ENCODE measurements around the gene CKAP2L. TPM values are rescaled to one million over a fixed set of nuclear protein-coding genes. Genes with fewer than 3 reads are reported as not detected.

CKAP2L gene
- total RNA-seq, 1 donor from 2014 or later, result 1.2 TPM

- TF ChIP-seq, protein P1, sequence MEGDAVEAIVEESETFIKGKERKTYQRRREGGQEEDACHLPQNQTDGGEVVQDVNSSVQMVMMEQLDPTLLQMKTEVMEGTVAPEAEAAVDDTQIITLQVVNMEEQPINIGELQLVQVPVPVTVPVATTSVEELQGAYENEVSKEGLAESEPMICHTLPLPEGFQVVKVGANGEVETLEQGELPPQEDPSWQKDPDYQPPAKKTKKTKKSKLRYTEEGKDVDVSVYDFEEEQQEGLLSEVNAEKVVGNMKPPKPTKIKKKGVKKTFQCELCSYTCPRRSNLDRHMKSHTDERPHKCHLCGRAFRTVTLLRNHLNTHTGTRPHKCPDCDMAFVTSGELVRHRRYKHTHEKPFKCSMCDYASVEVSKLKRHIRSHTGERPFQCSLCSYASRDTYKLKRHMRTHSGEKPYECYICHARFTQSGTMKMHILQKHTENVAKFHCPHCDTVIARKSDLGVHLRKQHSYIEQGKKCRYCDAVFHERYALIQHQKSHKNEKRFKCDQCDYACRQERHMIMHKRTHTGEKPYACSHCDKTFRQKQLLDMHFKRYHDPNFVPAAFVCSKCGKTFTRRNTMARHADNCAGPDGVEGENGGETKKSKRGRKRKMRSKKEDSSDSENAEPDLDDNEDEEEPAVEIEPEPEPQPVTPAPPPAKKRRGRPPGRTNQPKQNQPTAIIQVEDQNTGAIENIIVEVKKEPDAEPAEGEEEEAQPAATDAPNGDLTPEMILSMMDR (IDR thresholded peaks at IDR 0.05), result no peak
- peaks cover 20% of the 10 kb centered on the region for H3K4me1 Mint-ChIP-seq
- no peaks in the 10 kb centered on the region for H3K27me3 Mint-ChIP-seq
- no peak for DNase-seq
- H3K4me3 Mint-ChIP-seq, result no peak overlapping the region
- H3K27ac Mint-ChIP-seq, result no peak overlapping the region
- no peak for ATAC-seq (ENCODE audit: low read depth)
- no peaks in the 10 kb centered on the region for H3K9me3 Mint-ChIP-seq
- ChIA-PET CTCF (interaction anchor here (0.7 to 9.2 kb wide), 19 partner anchors 9 to 232 kb away, joined by 3 to 316 read pairs (median 8); partner anchors contain the start of gene SLC20A1), POLR2A (interaction anchor here (4.1 kb wide), 1 partner anchor 101 kb away, joined by 38 read pairs; no protein-coding TSS in a partner anchor)
- H3K36me3 Mint-ChIP-seq (ENCODE audit: low read depth), result no peaks in the 10 kb centered on the region
- intact Hi-C loops (cut with micrococcal nuclease), result no loop called here
Measured at GRCh38 chr2:112727276-112728028, 37.0 kb downstream of the CKAP2L start.

GRCh38 chr2:112726487-112727190 is 37.8 kb downstream of the CKAP2L start:
- ATAC-seq (ENCODE audit: low read depth), result peak; percentile 91
- peak; percentile 83 for DNase-seq
- Mint-ChIP-seq H3K27me3 (no peaks in the 10 kb centered on the region), H3K27ac (peak overlapping the region; percentile 66), H3K4me1 (peaks cover 20% of the 10 kb centered on the region), H3K36me3 (ENCODE audit: low read depth) (no peaks in the 10 kb centered on the region), H3K4me3 (peak overlapping the region; percentile 32), H3K9me3 (no peaks in the 10 kb centered on the region)
- TF ChIP-seq, protein P1 (IDR thresholded peaks at IDR 0.05), result peak; percentile 75
- intact Hi-C loops (cut with micrococcal nuclease), result loop anchor here (1.0 kb wide), 6 partner anchors 18 to 245 kb away; partner anchors contain the start of gene SLC20A1
- CTCF ChIA-PET, result interaction anchor here (0.6 to 9.2 kb wide), 31 partner anchors 9 to 233 kb away, joined by 3 to 316 read pairs (median 6); partner anchors contain the start of gene SLC20A1
- POLR2A ChIA-PET, result interaction anchor here (0.5 to 4.1 kb wide), 10 partner anchors 13 to 449 kb away, joined by 3 to 38 read pairs (median 6); partner anchors contain the start of gene SLC20A1

DNA sequence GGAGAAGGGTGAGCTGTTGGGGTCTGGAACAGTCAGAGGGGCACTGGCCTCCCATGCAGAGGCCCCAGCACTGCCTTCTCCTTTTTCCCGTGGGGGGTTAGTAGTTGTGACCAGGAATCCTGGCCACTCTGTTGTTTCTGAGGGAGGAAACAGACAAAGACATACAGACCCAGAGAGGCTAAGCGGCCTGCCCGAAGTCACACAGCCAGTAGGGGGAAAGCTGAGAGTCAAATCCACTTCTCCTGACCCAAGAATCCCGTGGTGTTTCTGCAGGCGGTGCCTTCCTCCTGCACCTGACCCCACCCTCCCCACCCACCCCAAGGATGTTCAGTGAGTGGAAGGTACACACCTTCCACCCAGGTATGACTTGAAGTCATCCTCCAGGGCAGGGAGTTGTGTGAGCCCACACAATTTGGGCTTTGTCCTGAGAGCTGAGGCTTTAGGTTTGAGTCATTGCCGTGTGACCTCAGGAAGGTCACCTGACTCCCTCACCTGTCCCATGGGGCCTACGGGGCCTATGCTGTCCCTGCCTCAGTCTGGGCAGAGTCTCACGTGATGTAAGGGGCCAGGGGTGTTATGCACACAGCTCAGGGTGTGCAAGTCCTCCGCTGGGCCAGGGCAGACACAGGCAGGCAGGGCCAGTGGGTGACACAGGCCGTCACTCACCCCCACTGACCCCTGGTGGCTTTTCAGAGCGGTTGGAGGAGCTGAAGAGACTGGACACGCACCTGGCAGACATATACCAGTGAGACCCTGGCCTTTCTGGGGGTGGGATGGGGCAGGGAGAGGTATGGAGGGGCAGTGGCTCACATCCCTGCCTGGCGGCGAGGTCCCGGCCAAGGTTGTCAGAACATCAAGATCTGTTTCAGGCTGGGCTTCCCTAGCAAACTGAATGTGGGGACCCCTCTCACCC is 38.6 kb downstream of the CKAP2L start:
- DNase-seq (no peak), ATAC-seq (ENCODE audit: low read depth) (peak; percentile 47)
- Mint-ChIP-seq H3K9me3 (no peaks in the 10 kb centered on the region), H3K36me3 (ENCODE audit: low read depth) (no peaks in the 10 kb centered on the region), H3K4me3 (peak overlapping the region; percentile 72), H3K4me1 (peaks cover 20% of the 10 kb centered on the region), H3K27me3 (no peaks in the 10 kb centered on the region), H3K27ac (peak overlapping the region; percentile 61)
- CTCF ChIA-PET, result interaction anchor here (0.6 to 9.2 kb wide), 28 partner anchors 10 to 245 kb away, joined by 3 to 316 read pairs (median 6); partner anchors contain the start of gene SLC20A1
- POLR2A ChIA-PET, result interaction anchor here (0.6 to 4.1 kb wide), 14 partner anchors 12 to 448 kb away, joined by 3 to 38 read pairs (median 4); partner anchors contain the start of gene SLC20A1
- intact Hi-C loops (cut with micrococcal nuclease), result loop anchor here (1.0 kb wide), 6 partner anchors 18 to 244 kb away; partner anchors contain the start of gene SLC20A1
- TF ChIP-seq, protein P1 (IDR thresholded peaks at IDR 0.05), result no peak

DNA sequence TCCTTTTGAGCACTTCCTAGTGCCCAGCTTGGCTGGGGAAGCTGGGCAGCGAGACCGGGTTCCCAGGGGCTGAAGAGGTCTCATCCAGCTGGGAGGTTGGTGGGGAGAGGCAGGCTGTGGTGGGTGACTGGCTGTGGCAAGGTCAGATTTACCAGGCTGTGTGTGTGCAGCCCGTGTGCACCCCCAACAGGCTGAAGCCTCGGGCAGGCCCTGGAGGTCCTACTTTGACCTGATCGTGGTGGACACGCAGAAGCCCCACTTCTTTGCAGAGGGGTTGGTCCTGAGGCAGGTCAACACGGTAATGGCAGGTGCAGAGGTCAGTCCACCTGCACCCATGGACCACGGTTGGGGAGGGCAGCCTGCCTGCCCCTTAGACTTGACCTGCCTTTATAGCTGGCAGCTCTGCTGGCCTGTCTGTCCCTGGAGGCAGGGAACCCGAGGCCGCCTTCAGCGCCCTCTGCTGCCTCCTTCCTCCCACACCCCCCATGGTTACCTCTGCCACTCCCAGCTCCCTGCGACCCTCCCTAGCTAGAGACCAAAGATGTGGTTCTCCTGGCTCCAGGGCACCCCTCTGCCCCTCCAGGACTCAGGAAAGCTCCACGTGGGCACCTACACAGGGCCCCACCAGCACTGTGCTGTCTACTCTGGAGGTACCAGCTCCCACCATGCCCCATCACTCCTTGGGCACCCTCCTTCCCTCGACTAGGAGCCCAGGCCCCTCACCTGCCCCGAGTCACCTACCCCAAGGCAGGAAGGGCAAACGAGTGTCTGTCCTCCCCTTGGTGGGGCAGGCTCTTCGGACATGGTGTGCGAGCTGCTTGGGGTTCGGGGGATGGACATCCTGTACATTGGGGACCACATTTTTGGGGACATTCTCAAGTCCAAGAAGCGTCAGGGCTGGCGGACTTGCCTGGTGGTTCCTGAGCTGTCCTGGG is 39.6 kb downstream of the CKAP2L start:
- TF ChIP-seq, protein P1 (IDR thresholded peaks at IDR 0.05), result no peak
- H3K36me3 Mint-ChIP-seq (ENCODE audit: low read depth), result no peaks in the 10 kb centered on the region
- no peaks in the 10 kb centered on the region for H3K9me3 Mint-ChIP-seq
- H3K4me1 Mint-ChIP-seq, result peaks cover 23% of the 10 kb centered on the region
- H3K4me3 Mint-ChIP-seq, result no peak overlapping the region
- H3K27me3 Mint-ChIP-seq, result no peaks in the 10 kb centered on the region
- DNase-seq, result no peak
- intact Hi-C loops (cut with micrococcal nuclease), result no loop called here
- POLR2A ChIA-PET, result interaction anchor here (0.9 to 4.1 kb wide), 10 partner anchors 16 to 156 kb away, joined by 3 to 38 read pairs (median 4); partner anchors contain the start of gene SLC20A1
- ATAC-seq (ENCODE audit: low read depth), result no peak
- CTCF ChIA-PET, result interaction anchor here (0.7 to 9.2 kb wide), 13 partner anchors 10 to 244 kb away, joined by 3 to 316 read pairs (median 19); partner anchors contain the start of gene SLC20A1
- H3K27ac Mint-ChIP-seq, result peak overlapping the region; percentile 18

All from activated B cell treated with CpG ODN at 0.5 μM for 24 hours (primary cell).